Measurements from ENCODE around the gene FCAMR. TPM values are rescaled to one million over a fixed set of nuclear protein-coding genes. Genes with fewer than 3 reads are reported as not detected.

FCAMR gene
- total and polyA plus RNA-seq, 9 donors: not detected

DNA sequence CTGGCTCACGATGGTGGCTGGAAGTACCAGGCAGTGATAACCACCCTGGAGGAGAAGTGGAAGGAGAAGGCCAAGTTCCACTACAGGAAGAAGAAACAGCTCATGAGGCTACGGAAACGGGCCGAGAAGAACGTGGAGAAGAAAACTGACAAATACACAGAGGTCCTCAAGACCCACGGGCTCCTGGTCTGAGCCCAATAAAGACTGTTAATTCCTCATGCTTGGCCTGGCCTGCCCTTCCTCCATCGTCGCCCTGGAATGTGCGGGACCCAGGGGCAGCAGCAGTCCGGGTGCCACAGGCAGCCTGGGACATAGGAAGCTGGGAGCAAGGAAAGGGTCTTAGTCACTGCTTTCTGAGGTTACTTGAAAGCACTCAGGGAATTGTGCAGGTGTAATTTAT, 62.2 kb downstream of the FCAMR start:
- intact Hi-C loops (cut with DNase I): no loop called here
- TF ChIP-seq, protein P1, sequence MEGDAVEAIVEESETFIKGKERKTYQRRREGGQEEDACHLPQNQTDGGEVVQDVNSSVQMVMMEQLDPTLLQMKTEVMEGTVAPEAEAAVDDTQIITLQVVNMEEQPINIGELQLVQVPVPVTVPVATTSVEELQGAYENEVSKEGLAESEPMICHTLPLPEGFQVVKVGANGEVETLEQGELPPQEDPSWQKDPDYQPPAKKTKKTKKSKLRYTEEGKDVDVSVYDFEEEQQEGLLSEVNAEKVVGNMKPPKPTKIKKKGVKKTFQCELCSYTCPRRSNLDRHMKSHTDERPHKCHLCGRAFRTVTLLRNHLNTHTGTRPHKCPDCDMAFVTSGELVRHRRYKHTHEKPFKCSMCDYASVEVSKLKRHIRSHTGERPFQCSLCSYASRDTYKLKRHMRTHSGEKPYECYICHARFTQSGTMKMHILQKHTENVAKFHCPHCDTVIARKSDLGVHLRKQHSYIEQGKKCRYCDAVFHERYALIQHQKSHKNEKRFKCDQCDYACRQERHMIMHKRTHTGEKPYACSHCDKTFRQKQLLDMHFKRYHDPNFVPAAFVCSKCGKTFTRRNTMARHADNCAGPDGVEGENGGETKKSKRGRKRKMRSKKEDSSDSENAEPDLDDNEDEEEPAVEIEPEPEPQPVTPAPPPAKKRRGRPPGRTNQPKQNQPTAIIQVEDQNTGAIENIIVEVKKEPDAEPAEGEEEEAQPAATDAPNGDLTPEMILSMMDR (IDR thresholded peaks at IDR 0.05): no peak
- TF ChIP-seq POLR2A (IDR thresholded peaks at IDR 0.05) (no peak), EP300 (IDR thresholded peaks at IDR 0.05) (no peak)
- no peak for DNase-seq
- H3K4me3 ChIP-seq: no peak overlapping the region
- no peaks in the 10 kb centered on the region for H3K9me3 ChIP-seq
- H3K36me3 ChIP-seq: no peaks in the 10 kb centered on the region
- no peaks in the 10 kb centered on the region for H3K27me3 ChIP-seq
- H3K27ac ChIP-seq: no peak overlapping the region
- 95 to 96% (median 95%) methylated on average over 10 of the region's 10 CpGs for WGBS, 3 donors
- peaks cover 4% of the 10 kb centered on the region for H3K4me1 ChIP-seq (ENCODE audit: insufficient read depth)

Other genes with a start within 250 kb of the FCAMR start
- not detected for gene IL19, start 199.7 kb downstream of the FCAMR start, total RNA-seq
- not detected for gene IL19, start 199.7 kb downstream of the FCAMR start, polyA plus RNA-seq
- 1 to 10 TPM in 3 of 7 donors, under 1 TPM in 3, not detected in 1; 0.25 to 2.7 (median 0.94) TPM for gene IL10, start 198.0 kb downstream of the FCAMR start, total RNA-seq
- gene IL10, start 198.0 kb downstream of the FCAMR start, polyA plus RNA-seq: 1 to 10 TPM; 3.2 to 4.0 TPM
- gene IL20, start 104.8 kb downstream of the FCAMR start, total RNA-seq: 1 to 10 TPM in 1 of 7 donors, not detected in 6; 2.6 TPM
- under 1 TPM in 1 of 2 donors, not detected in 1; 0.30 TPM for gene IL20, start 104.8 kb downstream of the FCAMR start, polyA plus RNA-seq
- gene IL24, start 73.0 kb downstream of the FCAMR start, total RNA-seq: 1 to 10 TPM in 1 of 7 donors, under 1 TPM in 1, not detected in 5; 0.72 to 1.8 TPM
- gene IL24, start 73.0 kb downstream of the FCAMR start, polyA plus RNA-seq: under 1 TPM in 1 of 2 donors, not detected in 1; 0.10 TPM
- gene FCMR, start 48.5 kb downstream of the FCAMR start, total RNA-seq: 1 to 10 TPM in 4 of 7 donors, under 1 TPM in 3; 0.38 to 8.4 (median 1.6) TPM
- gene FCMR, start 48.5 kb downstream of the FCAMR start, polyA plus RNA-seq: 1 to 10 TPM; 2.6 to 6.5 TPM
- 1 to 10 TPM in 3 of 7 donors, under 1 TPM in 3, not detected in 1; 0.10 to 5.3 (median 1.2) TPM for gene PIGR, start 24.0 kb downstream of the FCAMR start, total RNA-seq
- gene PIGR, start 24.0 kb downstream of the FCAMR start, polyA plus RNA-seq: under 1 TPM; 0.04 to 0.07 TPM
- gene C1orf116, start 62.3 kb upstream of the FCAMR start, total RNA-seq: 1 to 10 TPM in 2 of 7 donors, under 1 TPM in 3, not detected in 2; 0.10 to 1.6 (median 0.72) TPM
- gene C1orf116, start 62.3 kb upstream of the FCAMR start, polyA plus RNA-seq: under 1 TPM; 0.02 to 0.07 TPM
- gene YOD1, start 80.7 kb upstream of the FCAMR start, total RNA-seq: 1 to 10 TPM; 4.7 to 8.4 (median 6.3) TPM
- 1 to 10 TPM; 2.2 to 3.5 TPM for gene YOD1, start 80.7 kb upstream of the FCAMR start, polyA plus RNA-seq
- gene PFKFB2, start 82.8 kb upstream of the FCAMR start, total RNA-seq: 10 to 100 TPM in 2 of 7 donors, 1 to 10 TPM in 5; 5.0 to 11.4 (median 8.7) TPM
- gene PFKFB2, start 82.8 kb upstream of the FCAMR start, polyA plus RNA-seq: 1 to 10 TPM; 3.0 to 7.7 TPM
- 10 to 100 TPM in 5 of 7 donors, 1 to 10 TPM in 2; 2.5 to 88.5 (median 18.2) TPM for gene C4BPB, start 118.4 kb upstream of the FCAMR start, total RNA-seq
- 10 to 100 TPM; 20.3 to 42.4 TPM for gene C4BPB, start 118.4 kb upstream of the FCAMR start, polyA plus RNA-seq
- gene C4BPA, start 133.8 kb upstream of the FCAMR start, total RNA-seq: 1 to 10 TPM in 3 of 7 donors, under 1 TPM in 4; 0.23 to 3.5 (median 0.45) TPM
- gene C4BPA, start 133.8 kb upstream of the FCAMR start, polyA plus RNA-seq: 1 to 10 TPM; 1.8 to 2.3 TPM